ENCODE results near the gene LMBRD1.
"Not testable (repeated sequence)": the region's sequence is repeated elsewhere in the genome, so short reads cannot be mapped to it uniquely, and the experiment has no call there.

The LMBRD1 gene

GRCh38 chr6:69680302-69680701 lies 116.5 kb downstream of the LMBRD1 start:
- POLR2A ChIA-PET: no interaction called here
- no peak for DNase-seq (ENCODE audit: extremely low spot score)
- CTCF ChIA-PET: no interaction called here

GRCh38 chr6:69673298-69673697 lies 123.5 kb downstream of the LMBRD1 start:
- TF ChIP-seq SUZ12 (IDR thresholded peaks at IDR 0.05) (no peak), PKNOX1 (IDR thresholded peaks at IDR 0.05) (peak; percentile 41; the same call in 1 of the 2 replicates)
- no peak for DNase-seq (ENCODE audit: extremely low spot score)
- POLR2A ChIA-PET: no interaction called here
- CTCF ChIA-PET: no interaction called here

More at GRCh38 chr6:69680302-69680701, 116.5 kb downstream of the LMBRD1 start:
- no peak for TF ChIP-seq BHLHE40 (IDR thresholded peaks at IDR 0.05; ENCODE audit: borderline replicate concordance)
- no peak for TF ChIP-seq ELF4 (IDR thresholded peaks at IDR 0.05)
- TF ChIP-seq HDGF (IDR thresholded peaks at IDR 0.05; ENCODE audit: borderline replicate concordance): no peak
- no peak for TF ChIP-seq CTBP1 (IDR thresholded peaks at IDR 0.05; ENCODE audit: borderline replicate concordance)
- no peak for TF ChIP-seq FOXA1 (IDR thresholded peaks at IDR 0.05)
- no peak for TF ChIP-seq NFRKB (IDR thresholded peaks at IDR 0.05)
- no peak for TF ChIP-seq LEF1 (IDR thresholded peaks at IDR 0.05; ENCODE audit: borderline replicate concordance)
- no peak for TF ChIP-seq SUZ12 (IDR thresholded peaks at IDR 0.05)
- no peak for TF ChIP-seq FOXK2 (IDR thresholded peaks at IDR 0.05)
- TF ChIP-seq L3MBTL2 (conservative IDR thresholded peaks at IDR 0.05): no peak
- TF ChIP-seq PKNOX1 (IDR thresholded peaks at IDR 0.05): no peak
- no peak for TF ChIP-seq ARNT (IDR thresholded peaks at IDR 0.05)

- ChIA-PET POLR2A (no interaction called here), CTCF (no interaction called here)
- no peak for DNase-seq (ENCODE audit: extremely low spot score)
- TF ChIP-seq ARNT (IDR thresholded peaks at IDR 0.05) (no peak), BHLHE40 (IDR thresholded peaks at IDR 0.05; ENCODE audit: borderline replicate concordance) (no peak), SUZ12 (IDR thresholded peaks at IDR 0.05) (no peak), NFRKB (IDR thresholded peaks at IDR 0.05) (no peak)
Measured at GRCh38 chr6:69668916-69669315, 127.9 kb downstream of the LMBRD1 start.

GRCh38 chr6:69666779-69667178 lies 130.0 kb downstream of the LMBRD1 start:
- CTCF ChIA-PET; DNase-seq (ENCODE audit: extremely low spot score); POLR2A ChIA-PET: not testable (repeated sequence)

GRCh38 chr6:69665437-69665836 lies 131.4 kb downstream of the LMBRD1 start:
- ChIA-PET CTCF (no interaction called here), POLR2A (no interaction called here)
- DNase-seq (ENCODE audit: extremely low spot score): no peak
- no peak for TF ChIP-seq TARDBP (IDR thresholded peaks at IDR 0.05)
- no peak for TF ChIP-seq HDGF (IDR thresholded peaks at IDR 0.05; ENCODE audit: borderline replicate concordance)

- no peak for DNase-seq (ENCODE audit: extremely low spot score)
- ChIA-PET POLR2A (no interaction called here), CTCF (no interaction called here)
- TF ChIP-seq L3MBTL2 (conservative IDR thresholded peaks at IDR 0.05) (no peak), BHLHE40 (IDR thresholded peaks at IDR 0.05; ENCODE audit: borderline replicate concordance) (no peak), LEF1 (IDR thresholded peaks at IDR 0.05; ENCODE audit: borderline replicate concordance) (no peak), FOXM1 (IDR thresholded peaks at IDR 0.05; ENCODE audit: borderline replicate concordance) (no peak), ELF4 (IDR thresholded peaks at IDR 0.05) (no peak), NFRKB (IDR thresholded peaks at IDR 0.05) (no peak), FOXA1 (IDR thresholded peaks at IDR 0.05) (no peak), FOXK2 (IDR thresholded peaks at IDR 0.05) (no peak), ARNT (IDR thresholded peaks at IDR 0.05) (no peak), PKNOX1 (IDR thresholded peaks at IDR 0.05) (no peak), TARDBP (IDR thresholded peaks at IDR 0.05) (no peak), HDGF (IDR thresholded peaks at IDR 0.05; ENCODE audit: borderline replicate concordance) (no peak), CTBP1 (IDR thresholded peaks at IDR 0.05; ENCODE audit: borderline replicate concordance) (no peak), SUZ12 (IDR thresholded peaks at IDR 0.05) (no peak), ZNF384 (IDR thresholded peaks at IDR 0.05) (no peak), SP1 (IDR thresholded peaks at IDR 0.05) (no peak)
Measured at GRCh38 chr6:69664551-69664950, 132.3 kb downstream of the LMBRD1 start.

GRCh38 chr6:69663215-69663614 lies 133.6 kb downstream of the LMBRD1 start:
- POLR2A ChIA-PET: no interaction called here
- CTCF ChIA-PET: no interaction called here
- no peak for DNase-seq (ENCODE audit: extremely low spot score)
- TF ChIP-seq NFRKB (IDR thresholded peaks at IDR 0.05): no peak
- no peak for TF ChIP-seq HDGF (IDR thresholded peaks at IDR 0.05; ENCODE audit: borderline replicate concordance)
- no peak for TF ChIP-seq PKNOX1 (IDR thresholded peaks at IDR 0.05)
- no peak for TF ChIP-seq FOXK2 (IDR thresholded peaks at IDR 0.05)
- TF ChIP-seq SUZ12 (IDR thresholded peaks at IDR 0.05): no peak
- TF ChIP-seq SP1 (IDR thresholded peaks at IDR 0.05): no peak
- TF ChIP-seq ELF4 (IDR thresholded peaks at IDR 0.05): no peak
- TF ChIP-seq ZNF384 (IDR thresholded peaks at IDR 0.05): no peak
- TF ChIP-seq BHLHE40 (IDR thresholded peaks at IDR 0.05; ENCODE audit: borderline replicate concordance): no peak
- no peak for TF ChIP-seq TARDBP (IDR thresholded peaks at IDR 0.05)
- no peak for TF ChIP-seq LEF1 (IDR thresholded peaks at IDR 0.05; ENCODE audit: borderline replicate concordance)
